ENCODE results near the gene ATP2B2. TPM values are rescaled to one million over a fixed set of nuclear protein-coding genes. Genes with fewer than 3 reads are reported as not detected.
A peak's percentile ranks its signal among the peaks of the same experiment; 100 is the strongest.

The ATP2B2 gene
- total and polyA plus RNA-seq, 9 of the 15 experiments (the other 6 are each of a cell fraction or from before 2014, with no cell fraction given): 0.06 TPM; not detected in 8

DNA sequence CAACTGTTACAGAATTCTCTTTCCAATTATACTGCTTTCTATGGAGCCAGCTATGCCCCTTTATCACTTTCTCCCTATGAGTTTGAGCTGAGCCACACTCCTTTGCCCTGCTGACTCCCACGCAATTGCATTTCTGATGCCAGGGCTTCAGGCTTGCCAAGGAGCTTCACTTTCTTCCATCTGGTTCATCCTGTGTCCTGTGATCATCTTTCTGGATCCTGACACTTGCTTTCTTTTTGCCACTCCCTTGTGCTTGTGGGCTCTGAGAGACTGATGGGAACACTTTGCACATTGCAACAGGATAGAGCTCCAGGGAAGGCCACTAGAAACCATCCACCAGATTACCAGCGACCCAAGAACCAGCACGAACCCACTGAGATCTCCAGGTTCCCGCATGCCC is 107.5 kb downstream of the ATP2B2 start (continued):
- no peak for TF ChIP-seq YBX1 (IDR thresholded peaks at IDR 0.05)
- TF ChIP-seq NFE2L1 (tag; IDR thresholded peaks at IDR 0.05; ENCODE audit: borderline replicate concordance, low read depth): no peak
- TF ChIP-seq SAP30 (IDR thresholded peaks at IDR 0.05; ENCODE audit: borderline replicate concordance, insufficient read depth, low read depth, low read length, poor library complexity, severe bottlenecking): no peak
- no peak for TF ChIP-seq FOXA3 (CRISPR knock-in tag; conservative IDR thresholded peaks at IDR 0.05 in 1 of 2, IDR thresholded peaks at IDR 0.05 in 1 of 2)
- TF ChIP-seq RBM14 (IDR thresholded peaks at IDR 0.05; ENCODE audit: borderline replicate concordance, insufficient read depth, low read depth, low read length): no peak

DNA sequence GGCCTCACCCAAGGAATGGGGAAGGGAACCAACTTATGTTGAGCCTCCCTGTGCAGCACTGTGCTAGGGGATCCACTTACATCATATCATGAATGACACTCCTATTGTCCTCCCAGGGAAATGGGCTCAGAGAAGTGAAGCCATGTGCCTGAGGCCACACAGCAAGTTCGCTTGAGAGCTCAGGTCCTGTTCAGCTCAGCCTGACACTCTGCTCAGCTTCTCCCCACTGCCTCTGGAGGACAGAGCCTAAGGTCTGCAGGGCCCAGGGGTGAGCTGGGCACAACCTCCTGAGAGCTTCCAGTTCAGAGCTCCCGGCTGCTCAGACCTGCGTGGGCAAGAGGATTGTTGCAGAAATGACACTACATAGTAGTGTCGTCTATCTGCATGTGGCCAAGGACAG is 108.5 kb downstream of the ATP2B2 start:
- H3K36me3 ChIP-seq (ENCODE audit: control insufficient read depth, insufficient read depth, low read length): no peaks in the 10 kb centered on the region
- ChIA-PET CTCF (ENCODE audit: low intra/inter-chr PET ratio) (no interaction called here), POLR2A (interaction anchor here (0.7 kb wide), 1 partner anchor 216 kb away, joined by 3 read pairs; no protein-coding TSS in a partner anchor)
- H3K27ac ChIP-seq (ENCODE audit: extremely low read depth, low read depth, low read length): no peak overlapping the region
- DNase-seq (ENCODE audit: extremely low read depth in 1 of 4, low spot score in 3 of 4): no peak
- peaks cover 22 to 90% of the 10 kb centered on the region in 2 experiments; a peak in 4 of 5 replicates for H3K27me3 ChIP-seq (ENCODE audit: control insufficient read depth in 2 of 2, insufficient read depth in 2 of 2, low read length in 2 of 2)
- WGBS (ENCODE audit: insufficient coverage, low coverage, missing lambda C conversion rate): 1% methylated on average over 4 of the region's 4 CpGs
- no TSS peak for BruUV-seq (replicated peaks)
- no peak overlapping the region for H3K4me2 ChIP-seq (ENCODE audit: insufficient read depth, low read length)
- H3K9me1 ChIP-seq (ENCODE audit: control insufficient read depth, insufficient read depth, low read length): no peaks in the 10 kb centered on the region
- TF ChIP-seq ZFP36 (IDR thresholded peaks at IDR 0.05; ENCODE audit: low read depth, low read length, partially characterized antibody) (peak; percentile 32), ZFP1 (CRISPR knock-in tag; IDR thresholded peaks at IDR 0.05) (no peak)
- no peak for FAIRE-seq
- no peak overlapping the region for H2AFZ ChIP-seq (ENCODE audit: low read depth, low read length)
- no peaks in the 10 kb centered on the region for H3K79me2 ChIP-seq (ENCODE audit: control insufficient read depth, insufficient read depth, low read length)
- H3K4me3 ChIP-seq: no peak overlapping the region
- H3K9me3 ChIP-seq (replicated peaks; ENCODE audit: control insufficient read depth, insufficient read depth, low read depth, low read length): no peaks in the 10 kb centered on the region
- peaks cover 13% of the 10 kb centered on the region; the same call in 1 of the 2 replicates for H4K20me1 ChIP-seq (replicated peaks; ENCODE audit: control insufficient read depth, insufficient read depth, low read length)
- no peak for ATAC-seq
- H3K9ac ChIP-seq (ENCODE audit: insufficient read depth in 1 of 2, low read depth in 2 of 2, low read length in 2 of 2): peak overlapping the region in 1 of 2 experiments; percentile 56; a peak in 1 of 4 replicates
- intact Hi-C loops (cut with micrococcal nuclease): no loop called here
- in situ Hi-C loops (cut with MboI): no loop called here
- no peaks in the 10 kb centered on the region for H3K4me1 ChIP-seq (replicated peaks in 1 of 2; ENCODE audit: control insufficient read depth in 2 of 2, insufficient read depth in 2 of 2, low read length in 2 of 2)
